Gastroesophageal sphincter (tissue), 3 donors: ENCODE results near the gene ADAMTS9.

ENCODE experiments used
- POLR2AphosphoS5 ChIP-seq: sonication (generic); formaldehyde crosslinking; IDR thresholded peaks from one replicate; pipeline ENCODE4 v1.6.1; 2017; ENCODE audit warnings: antibody characterized with exemption
- TF ChIP-seq, protein P1 (sequence below), 4 experiments: fragments of 200-600 bp in 2 of 4; fragments of 450-650 bp in 2 of 4; sonication (generic) in 1 of 4; IDR thresholded peaks; one replicate each; pipeline ENCODE4 v1.5.1; 2017 to 2019; ENCODE audit warnings: antibody characterized with exemption in 4 of 4, mild to moderate bottlenecking in 2 of 4, moderate library complexity in 2 of 4

DNA sequence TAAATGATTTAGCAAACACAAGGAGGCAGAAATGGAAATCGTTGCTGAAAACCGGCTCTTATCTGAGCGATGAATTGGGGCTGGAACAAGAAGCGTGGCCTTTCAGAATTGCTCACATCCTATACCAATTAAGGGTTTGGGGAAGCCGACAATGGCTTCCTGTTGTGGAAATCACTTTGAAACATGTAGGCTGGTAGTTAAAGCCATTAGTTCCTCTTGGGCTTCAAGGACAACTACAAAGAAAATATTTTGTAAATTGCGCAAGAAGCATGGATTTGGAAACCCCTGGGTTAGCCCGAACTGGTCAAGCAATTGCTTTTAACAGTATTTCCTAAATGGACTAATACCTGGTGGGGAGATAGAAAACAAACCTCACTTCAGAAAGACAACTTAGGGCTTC lies 182.4 kb downstream of the ADAMTS9 start:
- no peak for TF ChIP-seq POLR2AphosphoS5
- TF ChIP-seq, protein P1, sequence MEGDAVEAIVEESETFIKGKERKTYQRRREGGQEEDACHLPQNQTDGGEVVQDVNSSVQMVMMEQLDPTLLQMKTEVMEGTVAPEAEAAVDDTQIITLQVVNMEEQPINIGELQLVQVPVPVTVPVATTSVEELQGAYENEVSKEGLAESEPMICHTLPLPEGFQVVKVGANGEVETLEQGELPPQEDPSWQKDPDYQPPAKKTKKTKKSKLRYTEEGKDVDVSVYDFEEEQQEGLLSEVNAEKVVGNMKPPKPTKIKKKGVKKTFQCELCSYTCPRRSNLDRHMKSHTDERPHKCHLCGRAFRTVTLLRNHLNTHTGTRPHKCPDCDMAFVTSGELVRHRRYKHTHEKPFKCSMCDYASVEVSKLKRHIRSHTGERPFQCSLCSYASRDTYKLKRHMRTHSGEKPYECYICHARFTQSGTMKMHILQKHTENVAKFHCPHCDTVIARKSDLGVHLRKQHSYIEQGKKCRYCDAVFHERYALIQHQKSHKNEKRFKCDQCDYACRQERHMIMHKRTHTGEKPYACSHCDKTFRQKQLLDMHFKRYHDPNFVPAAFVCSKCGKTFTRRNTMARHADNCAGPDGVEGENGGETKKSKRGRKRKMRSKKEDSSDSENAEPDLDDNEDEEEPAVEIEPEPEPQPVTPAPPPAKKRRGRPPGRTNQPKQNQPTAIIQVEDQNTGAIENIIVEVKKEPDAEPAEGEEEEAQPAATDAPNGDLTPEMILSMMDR (IDR thresholded peaks at IDR 0.05), result no peak
